DMS53 treated with DMSO at 0.1 percent for 48 hours (cell line): ENCODE results near the gene ABLIM3.
A peak's percentile ranks its signal among the peaks of the same experiment; 100 is the strongest.

Experiments
- DNase-seq: peaks from one replicate; lab custom pipeline; 2025; ENCODE audit not compliant: unreplicated experiment; lab: John Stamatoyannopoulos, UW

ABLIM3 gene

DNA sequence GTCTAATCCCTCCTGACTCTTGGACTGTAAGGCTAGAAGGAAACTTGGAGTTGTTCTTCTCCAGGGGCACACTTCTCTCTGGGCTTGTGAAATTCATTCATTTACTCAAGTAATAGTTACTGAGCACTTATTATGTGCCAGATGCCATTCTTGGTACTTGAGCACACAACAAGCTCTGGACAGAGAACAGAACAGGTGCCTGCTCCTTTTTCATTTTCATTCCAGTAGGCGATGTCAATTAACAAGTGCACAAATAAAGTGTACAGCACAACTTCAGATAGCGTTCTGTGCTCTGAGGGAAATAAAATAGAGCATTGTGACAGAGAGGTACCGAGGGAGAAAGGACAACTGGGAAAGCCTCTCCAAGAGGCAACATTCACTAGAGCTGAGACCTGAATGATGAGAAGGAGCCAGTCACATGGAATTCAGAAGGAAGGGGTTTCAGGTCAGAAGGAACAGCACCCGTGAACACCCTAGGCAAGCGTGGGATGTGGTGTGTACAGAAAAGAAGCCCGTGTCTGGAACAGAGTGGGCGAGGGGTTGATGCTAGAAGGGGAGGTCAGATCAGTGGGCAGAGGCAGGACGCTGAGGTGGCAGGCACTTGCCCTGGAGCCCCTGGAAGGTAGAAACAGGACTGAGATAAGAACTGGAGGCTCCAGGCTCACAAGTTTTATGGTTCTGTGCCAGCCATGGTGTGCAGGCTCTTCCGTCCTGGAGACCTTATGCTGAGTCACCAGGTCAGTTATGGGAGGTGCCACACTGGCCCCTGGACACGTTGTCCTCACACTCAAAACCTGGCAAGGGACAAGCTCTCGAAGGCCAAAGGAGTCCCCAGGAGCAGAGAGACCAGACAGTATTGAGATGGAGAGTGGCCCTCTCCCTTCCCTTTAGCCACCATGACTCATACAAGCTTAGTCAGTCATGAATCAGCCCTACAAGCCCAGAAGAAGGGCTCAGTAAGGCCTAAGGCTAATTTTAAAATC lies 7.2 kb upstream of the ABLIM3 start:
- DNase-seq = peak; percentile 3

GRCh38 chr5:149134778-149135500 lies 6.4 kb upstream of the ABLIM3 start:
- DNase-seq = no peak

GRCh38 chr5:149135536-149136201 lies 5.6 kb upstream of the ABLIM3 start:
- DNase-seq = no peak

DNA sequence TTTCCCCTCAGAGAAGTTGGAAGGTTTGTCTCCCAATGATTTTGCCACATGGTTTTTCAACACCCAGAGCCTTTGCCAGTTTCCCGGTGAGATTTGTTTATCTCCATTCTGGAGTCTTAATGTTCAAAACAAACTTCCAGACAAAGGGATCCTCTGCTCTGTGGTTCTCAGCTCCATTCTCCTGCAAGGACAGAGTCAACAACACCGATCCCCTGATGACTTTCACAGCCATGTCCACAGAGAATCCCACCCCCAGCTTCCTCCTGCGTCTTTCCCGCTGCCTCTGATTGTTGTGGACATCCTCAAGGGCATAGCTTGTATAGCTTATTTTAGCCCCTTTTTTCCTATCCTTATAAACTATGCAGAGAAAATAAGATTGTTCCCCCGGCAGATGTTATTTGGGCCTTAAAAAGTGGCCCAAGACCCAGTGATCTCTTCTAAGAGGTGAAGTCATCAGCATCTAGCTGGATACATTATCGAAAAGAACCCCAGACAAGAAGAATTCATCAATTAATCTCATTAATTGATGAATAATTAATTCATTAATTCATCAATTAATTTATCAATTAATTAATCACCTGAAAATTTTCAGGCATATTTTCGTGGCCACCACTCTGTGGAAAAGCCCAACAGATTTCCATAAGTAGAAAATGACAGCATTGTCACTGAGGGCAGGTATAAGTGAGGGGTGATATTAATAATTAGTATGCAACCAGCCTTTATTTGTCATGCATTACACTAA lies 2.9 kb upstream of the ABLIM3 start:
- DNase-seq = no peak

DNA sequence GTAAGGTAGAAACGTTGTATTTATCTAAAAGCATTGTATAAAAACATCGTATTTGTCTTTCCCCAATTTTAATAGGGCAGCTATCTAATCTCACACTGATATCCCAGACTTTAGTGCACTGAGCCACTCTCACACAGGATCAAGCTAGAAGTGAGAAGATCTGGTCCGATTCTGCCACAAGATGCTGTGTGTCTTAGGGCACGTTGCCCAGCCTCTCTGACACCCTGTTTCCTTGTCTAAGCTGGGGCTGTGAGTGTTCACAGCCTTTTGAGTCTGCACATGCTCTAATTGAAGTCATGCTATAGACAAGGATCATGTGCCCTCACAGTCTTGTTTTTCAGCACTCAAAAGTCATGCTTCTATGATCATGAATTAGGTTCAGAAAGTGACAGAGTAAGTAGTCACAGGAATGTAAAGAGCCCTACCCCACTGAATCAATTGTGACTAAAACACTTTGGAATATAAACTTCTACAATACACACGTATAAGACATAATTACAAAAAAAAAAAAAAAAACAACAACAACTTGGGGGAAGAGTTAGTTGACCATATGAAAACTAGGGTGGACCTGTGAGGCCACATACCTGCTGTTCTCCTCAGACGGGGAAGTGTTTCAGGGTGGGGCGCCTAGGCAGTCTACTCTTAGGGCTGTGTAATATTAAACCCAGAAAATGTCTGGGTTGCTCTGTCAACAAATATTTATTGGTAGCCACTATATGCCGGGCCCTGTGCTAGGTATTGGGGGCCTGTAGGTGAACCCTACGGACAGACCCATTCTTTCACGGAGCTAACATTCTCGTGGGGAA lies 893 bp upstream of the ABLIM3 start:
- DNase-seq = no peak

DNA sequence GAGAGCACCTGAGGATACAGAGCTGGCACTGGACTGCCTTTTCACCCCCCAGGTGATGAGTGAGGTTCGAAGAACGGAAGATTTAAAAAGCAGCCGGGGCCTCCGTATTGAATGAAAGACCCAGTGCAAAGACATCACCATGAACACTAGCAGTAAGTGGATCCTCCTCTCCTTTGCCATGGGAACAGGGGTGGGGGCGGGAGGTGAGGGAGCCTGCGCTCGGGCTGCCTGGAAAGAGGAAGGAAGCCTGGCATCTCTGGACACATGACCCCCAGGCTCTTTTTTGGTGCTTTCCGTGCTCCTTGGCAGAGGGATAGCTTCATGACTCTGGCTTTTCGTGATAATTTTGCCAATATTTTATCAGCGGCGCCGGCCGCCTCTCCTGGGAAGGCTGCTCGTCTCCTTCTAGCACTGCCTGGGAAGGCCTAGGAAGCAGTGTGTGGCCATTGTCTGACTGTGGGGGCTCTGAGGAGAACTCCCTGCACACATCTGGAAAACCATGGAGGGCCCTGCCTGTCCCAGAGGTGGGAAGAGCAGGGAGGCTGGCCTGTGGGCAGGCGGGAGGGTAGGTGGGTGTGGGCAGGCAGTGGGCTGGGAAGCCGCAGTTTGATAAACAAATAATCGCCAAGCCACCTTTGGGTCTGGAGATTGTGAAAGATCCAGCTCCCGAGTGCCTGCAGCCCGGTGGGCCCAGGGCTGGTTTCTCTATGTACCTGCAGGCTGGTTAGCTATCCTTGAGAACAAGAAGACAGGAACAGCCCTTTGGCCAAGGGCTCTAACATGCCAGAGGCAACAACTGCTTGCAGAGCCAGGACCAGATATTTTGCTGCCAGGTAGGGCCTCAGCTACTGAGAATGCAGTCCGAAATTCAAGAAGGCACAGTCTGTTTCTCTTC lies 911 bp downstream of the ABLIM3 start:
- no peak for DNase-seq

- no peak for DNase-seq
Measured at GRCh38 chr5:149143470-149143869, 2.2 kb downstream of the ABLIM3 start.

DNA sequence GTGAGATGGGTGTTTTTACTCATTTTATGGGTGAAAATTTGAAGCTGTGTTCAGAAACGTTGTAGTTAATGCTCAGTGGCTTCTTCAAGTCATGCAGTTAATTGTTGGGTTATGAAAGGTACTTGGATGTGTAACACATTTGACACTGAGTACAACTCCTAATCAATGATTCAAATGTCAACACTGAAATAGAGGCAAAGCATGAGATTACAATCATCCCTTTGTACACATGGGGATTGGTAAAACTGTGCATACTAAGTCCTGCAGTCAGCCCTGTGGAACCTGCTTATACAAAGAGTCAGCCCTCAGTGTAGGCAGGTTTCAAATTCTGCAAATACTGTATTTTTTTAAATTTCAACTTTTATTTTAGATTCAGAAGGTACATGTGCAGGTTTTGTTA lies 3.3 kb downstream of the ABLIM3 start:
- DNase-seq = no peak

DNA sequence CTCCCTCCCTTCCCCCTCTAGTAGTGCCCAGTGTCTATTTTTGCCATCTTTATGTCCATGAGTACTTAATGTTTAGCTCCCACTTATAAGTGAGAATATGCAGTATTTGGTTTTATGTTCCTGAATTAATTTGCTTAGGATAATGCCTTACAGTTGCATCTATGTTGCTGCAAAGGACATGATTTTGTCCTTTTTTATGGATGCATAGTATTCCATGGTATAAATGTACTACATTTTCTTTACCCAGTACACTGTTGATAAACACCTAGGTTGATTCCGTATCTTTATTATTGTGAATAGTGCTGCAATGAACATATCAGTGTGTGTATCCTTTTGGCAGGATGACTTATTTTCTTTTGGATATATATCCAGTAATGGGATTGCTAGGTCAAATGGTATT lies 3.8 kb downstream of the ABLIM3 start:
- DNase-seq = no peak

DNA sequence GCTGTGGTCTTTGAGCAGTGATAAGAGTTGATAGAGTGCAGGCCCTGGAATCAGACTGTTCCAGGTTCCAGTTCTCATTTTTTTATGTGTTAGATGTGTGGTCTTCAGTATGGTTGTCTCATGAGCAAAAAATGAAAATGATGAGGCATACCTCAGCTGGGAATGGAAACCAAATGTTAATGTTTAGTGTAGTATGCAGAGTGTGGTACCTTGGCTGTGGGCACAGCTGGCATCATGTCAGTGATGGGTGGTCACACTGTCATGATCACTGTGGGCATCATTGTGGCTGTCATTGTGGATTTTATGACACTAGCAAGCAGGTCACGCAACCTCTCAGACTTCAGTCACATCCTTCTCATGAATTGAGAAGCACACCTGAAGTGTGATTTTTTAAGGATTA lies 6.4 kb downstream of the ABLIM3 start:
- DNase-seq = no peak

DNA sequence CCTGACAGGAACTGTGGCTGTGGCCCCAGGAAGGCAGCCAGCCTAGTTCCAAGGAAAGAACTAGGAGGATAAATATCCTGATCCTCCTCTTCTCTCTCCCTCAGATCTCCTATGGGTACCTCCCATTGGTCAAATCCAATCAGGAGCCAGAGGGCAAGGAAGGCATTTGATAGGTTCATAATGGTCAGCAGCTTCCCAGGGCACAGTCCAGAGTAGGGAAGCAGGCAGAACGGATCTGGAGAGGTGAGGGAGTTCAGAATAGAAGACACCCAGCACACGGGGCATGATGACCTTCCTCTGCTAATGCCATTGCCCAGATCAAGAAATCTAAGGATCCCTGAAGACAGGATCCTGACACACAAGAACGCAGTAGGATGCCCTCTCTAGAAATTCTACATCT lies 8.6 kb downstream of the ABLIM3 start:
- no peak for DNase-seq

- no peak for DNase-seq
Measured at GRCh38 chr5:149150457-149150856, 9.2 kb downstream of the ABLIM3 start.

- DNase-seq = no peak
Measured at GRCh38 chr5:149151717-149152116, 10.4 kb downstream of the ABLIM3 start.

DNA sequence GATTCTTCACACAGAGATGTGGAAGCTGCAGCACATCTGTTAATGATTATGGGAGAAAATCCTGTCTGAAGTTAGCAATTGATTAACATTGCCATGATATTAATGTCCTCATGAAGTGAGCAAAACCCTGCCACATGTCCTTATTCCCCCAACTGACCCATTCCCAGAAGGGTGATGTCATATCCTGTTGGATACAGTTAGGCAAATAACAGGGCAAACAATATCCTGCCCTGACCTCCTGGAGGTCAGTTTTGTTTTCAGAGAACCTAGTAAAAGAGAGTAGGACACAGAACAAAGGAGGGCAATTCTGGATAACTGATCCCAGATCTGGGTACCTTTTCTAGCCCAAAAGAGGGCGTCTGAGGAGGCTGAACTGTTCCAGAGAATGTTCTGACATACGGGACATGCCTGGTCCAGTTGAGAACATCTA lies 11.0 kb downstream of the ABLIM3 start:
- DNase-seq = peak; percentile 73

- no peak for DNase-seq
Measured at GRCh38 chr5:149153193-149153750, 12.0 kb downstream of the ABLIM3 start.

DNA sequence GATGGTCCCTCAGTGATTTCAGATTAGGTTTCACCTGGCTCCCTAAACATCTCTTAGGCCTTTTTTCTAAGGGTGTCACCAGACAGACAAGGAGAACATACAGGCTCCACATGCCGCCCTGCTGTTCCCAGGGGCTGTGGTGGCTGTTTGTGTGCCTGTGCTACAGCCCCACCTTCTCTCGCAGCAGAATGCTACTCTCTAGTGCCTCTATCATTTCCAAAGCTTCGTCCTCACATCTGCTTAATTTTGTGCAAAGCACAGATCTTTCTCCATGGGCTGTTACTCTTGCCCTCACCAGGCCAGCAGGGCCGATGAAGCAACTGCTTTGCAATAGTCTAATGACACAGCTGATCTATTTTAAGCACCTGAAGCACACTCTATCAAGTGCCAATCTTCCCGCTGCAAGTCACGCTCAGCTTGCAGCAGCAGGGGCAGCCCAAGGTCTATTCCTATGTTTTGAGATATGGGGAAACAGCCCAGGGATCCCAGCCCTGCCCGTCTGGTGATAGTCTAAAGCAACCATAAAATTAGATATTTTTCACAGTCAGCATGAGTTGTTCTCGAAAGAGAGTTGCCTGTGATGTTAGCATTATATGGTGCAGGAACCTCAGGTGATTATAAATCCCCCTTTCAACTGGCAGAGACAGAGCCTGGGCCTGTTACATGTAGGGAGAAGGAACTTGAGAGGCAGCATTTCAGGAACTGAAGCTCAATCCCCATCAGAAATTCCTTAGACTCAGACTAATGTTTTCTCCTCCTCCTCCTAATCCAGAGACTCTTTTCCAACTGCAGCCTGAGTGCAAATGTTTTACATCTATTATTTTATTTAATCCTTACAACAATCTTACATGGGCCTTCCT lies 12.7 kb downstream of the ABLIM3 start:
- DNase-seq = peak; percentile 90

DNA sequence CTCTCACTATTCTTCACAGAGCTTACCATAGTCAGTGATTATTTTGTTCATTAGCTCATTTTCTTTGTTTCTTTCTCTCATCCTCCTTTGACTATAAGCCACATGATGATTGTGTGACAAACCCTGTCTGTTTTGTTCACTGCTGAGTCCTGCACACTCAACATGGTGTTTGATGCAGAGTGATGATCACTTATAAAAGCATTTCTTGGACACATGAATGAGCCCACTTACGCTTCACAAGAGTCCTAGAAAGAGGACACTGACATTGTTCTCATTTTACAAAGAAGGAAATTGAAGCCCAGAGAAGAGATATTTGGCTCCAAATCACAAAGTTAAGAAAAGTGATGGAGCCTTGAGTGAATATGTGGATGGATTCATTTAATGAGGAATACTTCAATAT lies 13.4 kb downstream of the ABLIM3 start:
- DNase-seq = no peak
